Measurements from ENCODE around the gene ZSCAN16. TPM values are rescaled to one million over a fixed set of nuclear protein-coding genes. Genes with fewer than 3 reads are reported as not detected.
A peak's percentile ranks its signal among the peaks of the same experiment; 100 is the strongest.

The ZSCAN16 gene
- total and polyA plus RNA-seq, 9 of the 15 experiments (the other 6 are each of a cell fraction or from before 2014, with no cell fraction given): 0.08 TPM; not detected in 8

- TF ChIP-seq SUPT5H (IDR thresholded peaks at IDR 0.05): no peak
- TF ChIP-seq, protein P1, sequence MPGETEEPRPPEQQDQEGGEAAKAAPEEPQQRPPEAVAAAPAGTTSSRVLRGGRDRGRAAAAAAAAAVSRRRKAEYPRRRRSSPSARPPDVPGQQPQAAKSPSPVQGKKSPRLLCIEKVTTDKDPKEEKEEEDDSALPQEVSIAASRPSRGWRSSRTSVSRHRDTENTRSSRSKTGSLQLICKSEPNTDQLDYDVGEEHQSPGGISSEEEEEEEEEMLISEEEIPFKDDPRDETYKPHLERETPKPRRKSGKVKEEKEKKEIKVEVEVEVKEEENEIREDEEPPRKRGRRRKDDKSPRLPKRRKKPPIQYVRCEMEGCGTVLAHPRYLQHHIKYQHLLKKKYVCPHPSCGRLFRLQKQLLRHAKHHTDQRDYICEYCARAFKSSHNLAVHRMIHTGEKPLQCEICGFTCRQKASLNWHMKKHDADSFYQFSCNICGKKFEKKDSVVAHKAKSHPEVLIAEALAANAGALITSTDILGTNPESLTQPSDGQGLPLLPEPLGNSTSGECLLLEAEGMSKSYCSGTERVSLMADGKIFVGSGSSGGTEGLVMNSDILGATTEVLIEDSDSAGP (CRISPR knock-in tag; IDR thresholded peaks at IDR 0.05): no peak
- no peak for TF ChIP-seq MITF (IDR thresholded peaks at IDR 0.05)
- peak; percentile 47; the same call in 1 of the 2 replicates for TF ChIP-seq POLR2AphosphoS2 (IDR thresholded peaks at IDR 0.05; ENCODE audit: low read length)
- TF ChIP-seq MBD2 (IDR thresholded peaks at IDR 0.05; ENCODE audit: borderline replicate concordance, low read depth): peak; percentile 88; the same call in 1 of the 2 replicates
- no peak for TF ChIP-seq ZNF57 (CRISPR knock-in tag; IDR thresholded peaks at IDR 0.05)
- TF ChIP-seq HDAC8 (tag; IDR thresholded peaks at IDR 0.05): no peak
- TF ChIP-seq BRF1 (IDR thresholded peaks at IDR 0.05; ENCODE audit: borderline replicate concordance, extremely low read depth, insufficient read length): no peak
- TF ChIP-seq RBM39 (optimal IDR thresholded peaks at IDR 0.05; ENCODE audit: low read depth, low read length): peak; percentile 88
- peak; percentile 3 for TF ChIP-seq GTF3C2 (IDR thresholded peaks at IDR 0.05; ENCODE audit: borderline replicate concordance, extremely low read depth, insufficient read length)
- TF ChIP-seq, protein P2, sequence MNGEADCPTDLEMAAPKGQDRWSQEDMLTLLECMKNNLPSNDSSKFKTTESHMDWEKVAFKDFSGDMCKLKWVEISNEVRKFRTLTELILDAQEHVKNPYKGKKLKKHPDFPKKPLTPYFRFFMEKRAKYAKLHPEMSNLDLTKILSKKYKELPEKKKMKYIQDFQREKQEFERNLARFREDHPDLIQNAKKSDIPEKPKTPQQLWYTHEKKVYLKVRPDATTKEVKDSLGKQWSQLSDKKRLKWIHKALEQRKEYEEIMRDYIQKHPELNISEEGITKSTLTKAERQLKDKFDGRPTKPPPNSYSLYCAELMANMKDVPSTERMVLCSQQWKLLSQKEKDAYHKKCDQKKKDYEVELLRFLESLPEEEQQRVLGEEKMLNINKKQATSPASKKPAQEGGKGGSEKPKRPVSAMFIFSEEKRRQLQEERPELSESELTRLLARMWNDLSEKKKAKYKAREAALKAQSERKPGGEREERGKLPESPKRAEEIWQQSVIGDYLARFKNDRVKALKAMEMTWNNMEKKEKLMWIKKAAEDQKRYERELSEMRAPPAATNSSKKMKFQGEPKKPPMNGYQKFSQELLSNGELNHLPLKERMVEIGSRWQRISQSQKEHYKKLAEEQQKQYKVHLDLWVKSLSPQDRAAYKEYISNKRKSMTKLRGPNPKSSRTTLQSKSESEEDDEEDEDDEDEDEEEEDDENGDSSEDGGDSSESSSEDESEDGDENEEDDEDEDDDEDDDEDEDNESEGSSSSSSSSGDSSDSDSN (IDR thresholded peaks at IDR 0.05; ENCODE audit: borderline replicate concordance in 1 of 2, low read depth in 2 of 2, low read length in 2 of 2): peak; percentile 38 to 81; a peak in 2 of 4 replicates
- TF ChIP-seq, protein P3, sequence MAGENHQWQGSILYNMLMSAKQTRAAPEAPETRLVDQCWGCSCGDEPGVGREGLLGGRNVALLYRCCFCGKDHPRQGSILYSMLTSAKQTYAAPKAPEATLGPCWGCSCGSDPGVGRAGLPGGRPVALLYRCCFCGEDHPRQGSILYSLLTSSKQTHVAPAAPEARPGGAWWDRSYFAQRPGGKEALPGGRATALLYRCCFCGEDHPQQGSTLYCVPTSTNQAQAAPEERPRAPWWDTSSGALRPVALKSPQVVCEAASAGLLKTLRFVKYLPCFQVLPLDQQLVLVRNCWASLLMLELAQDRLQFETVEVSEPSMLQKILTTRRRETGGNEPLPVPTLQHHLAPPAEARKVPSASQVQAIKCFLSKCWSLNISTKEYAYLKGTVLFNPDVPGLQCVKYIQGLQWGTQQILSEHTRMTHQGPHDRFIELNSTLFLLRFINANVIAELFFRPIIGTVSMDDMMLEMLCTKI (IDR thresholded peaks at IDR 0.05; ENCODE audit: partially characterized antibody): no peak
- TF ChIP-seq HCFC1 (IDR thresholded peaks at IDR 0.05; ENCODE audit: low read depth, low read length): peak; percentile 96
- TF ChIP-seq MYNN (IDR thresholded peaks at IDR 0.05): no peak
- TF ChIP-seq MYNN (CRISPR knock-in tag; IDR thresholded peaks at IDR 0.05): no peak
- TF ChIP-seq CHD4 (IDR thresholded peaks at IDR 0.05; ENCODE audit: insufficient read depth, insufficient replicate concordance, low read depth, low read length, poor library complexity, severe bottlenecking): no peak
- TF ChIP-seq OTX1 (CRISPR knock-in tag; IDR thresholded peaks at IDR 0.05): no peak; the same call in none of the 2 replicates
These were observed 43.6 kb upstream of the ZSCAN16 start (continued) for GRCh38 chr6:28080631-28081485.
